Heart right ventricle (tissue), 16 donors: ENCODE measurements around the gene TBC1D10B. TPM values are rescaled to one million over a fixed set of nuclear protein-coding genes. Genes with fewer than 3 reads are reported as not detected.

Source experiments
- ATAC-seq, 8 donors: fragments of 200-7000 bp; cut with Tn5 transposase; one replicate each; pipeline ENCODE4 v1.9.1; 2020; ENCODE audit warnings: mild to moderate bottlenecking in 8 of 8, moderate library complexity in 8 of 8, moderate number of reproducible peaks in 1 of 8
- DNase-seq, 2 donors: peaks; one replicate each; pipeline ENCODE4 v3.0.0-alpha.2; 2020
- H3K27ac ChIP-seq, 10 donors: fragments of 200-600 bp; sonication (generic) in 2 of 10; one replicate each; pipeline versions ENCODE4 v1.5.0 to v1.8.0; 2020 to 2022; ENCODE audit warnings: mild to moderate bottlenecking in 3 of 10
- H3K27me3 ChIP-seq, 7 donors: fragments of 200-600 bp; one replicate each; pipeline ENCODE4 v1.8.0; 2021 to 2022; ENCODE audit warnings: mild to moderate bottlenecking in 2 of 7
- H3K36me3 ChIP-seq, 9 donors: fragments of 200-600 bp; sonication (generic) in 1 of 9; one replicate each; pipeline versions ENCODE4 v1.5.0 to v1.8.0; 2020 to 2022; ENCODE audit warnings: mild to moderate bottlenecking in 2 of 9
- H3K4me1 ChIP-seq, 9 donors: fragments of 200-600 bp; sonication (generic) in 1 of 9; one replicate each; pipeline versions ENCODE4 v1.5.0 to v1.8.0; 2020 to 2022; ENCODE audit warnings: mild to moderate bottlenecking in 4 of 9
- H3K4me3 ChIP-seq, 10 donors: fragments of 200-600 bp; sonication (generic) in 2 of 10; one replicate each; pipeline versions ENCODE4 v1.5.0 to v1.8.0; 2020 to 2022; ENCODE audit warnings: mild to moderate bottlenecking in 7 of 10, moderate library complexity in 2 of 10
- H3K9me3 ChIP-seq, 11 donors: fragments of 200-600 bp in 10 of 11; sonication (generic) in 2 of 11; one replicate each; pipeline versions ENCODE4 v1.5.0 to v1.8.0; 2013 to 2022; ENCODE audit warnings: mild to moderate bottlenecking in 2 of 11, control low read depth in 1 of 11, moderate library complexity in 1 of 11
- CTCF ChIP-seq, 9 donors: fragments of 200-600 bp; sonication (generic) in 2 of 9; IDR thresholded peaks; one replicate each; pipeline versions ENCODE4 v1.5.0 to v1.8.0; 2021 to 2022; ENCODE audit warnings: antibody characterized with exemption in 9 of 9, mild to moderate bottlenecking in 5 of 9, moderate library complexity in 1 of 9
- WGBS, 2 donors: extraction: QIAGEN DNeasy Blood & Tissue Kit; methylation state at CpG; one replicate each; pipeline ENCODE4 v1.1.7; 2013; ENCODE audit warnings: inconsistent platforms in 1 of 2; 5-methylcytosine and 5-hydroxymethylcytosine counted together
- intact Hi-C, 10 donors: fragments of 100-400 bp; cut with DNase I; formaldehyde crosslinking; loops; one replicate each; pipeline versions ENCODE4 v1.11.1 to v1.14.2; 2022
- polyA plus RNA-seq, 2 donors: library from polyadenylated mRNA; stranded (reverse); fragments of 200-250 nt; gene quantifications; one replicate each; pipeline ENCODE4 v1.2.3, GENCODE V29; 2013
- total RNA-seq, 10 donors: library from RNA; stranded (reverse); fragmentation: NEBNext Ultra II Directional in 3 of 10; extraction: Animal tissue kit (Norgen Biotek cat#: 25700) in 3 of 10; gene quantifications; one replicate each; pipeline versions ENCODE4 v1.2.1 to v1.2.4, GENCODE V29; 2021 to 2023
- donor health status: Arrhythmogenic right ventricular cardiomyopathy.
- donor health status: ischemic (EF 13 %, LVEDD 7.1; RV severe dilation, severe dysfunction).
- donor health status: healthy with polysubstance abuse.
- donor health status: DM: no; HTN: yes; CAD: no.
- donor health status: DM: no; HTN: no; CAD: no.
- donor health status: ischemic (EF 25% LVEDD 6.9; RV normal size, moderate dysfunction).
- donor health status: ischemic (EF 25% LVEDD 5.7; RV mildly dilated, moderate dysfunction).
- donor health status: healthy.
- donor health status: DM: yes; HTN: yes; CAD: no.
- donor health status: Ischemic cardiomyopathy.
- donor health status: ischemic (EF 35%, LVEDD 5.7; RV mildly dilated, moderate dysfunction).
- donor health status: nonischemic (EF 11% LVEDD 7.7; RV severe dilation, severe dysfunction).
- donor health status: DM: yes; HTN: yes; CAD: no.
- donor health status: PGD.
- donor health status: ischemic (EF 29% LVEDD 5.4; RV normal size, mild dysfunction).
- donor health status: nonischemic (EF 23%, LVEDD 6.1; RV moderate dilation, normal function).

The TBC1D10B gene
- total and polyA plus RNA-seq, 12 donors: 18.0 to 30.0 (median 22.5) TPM

DNA sequence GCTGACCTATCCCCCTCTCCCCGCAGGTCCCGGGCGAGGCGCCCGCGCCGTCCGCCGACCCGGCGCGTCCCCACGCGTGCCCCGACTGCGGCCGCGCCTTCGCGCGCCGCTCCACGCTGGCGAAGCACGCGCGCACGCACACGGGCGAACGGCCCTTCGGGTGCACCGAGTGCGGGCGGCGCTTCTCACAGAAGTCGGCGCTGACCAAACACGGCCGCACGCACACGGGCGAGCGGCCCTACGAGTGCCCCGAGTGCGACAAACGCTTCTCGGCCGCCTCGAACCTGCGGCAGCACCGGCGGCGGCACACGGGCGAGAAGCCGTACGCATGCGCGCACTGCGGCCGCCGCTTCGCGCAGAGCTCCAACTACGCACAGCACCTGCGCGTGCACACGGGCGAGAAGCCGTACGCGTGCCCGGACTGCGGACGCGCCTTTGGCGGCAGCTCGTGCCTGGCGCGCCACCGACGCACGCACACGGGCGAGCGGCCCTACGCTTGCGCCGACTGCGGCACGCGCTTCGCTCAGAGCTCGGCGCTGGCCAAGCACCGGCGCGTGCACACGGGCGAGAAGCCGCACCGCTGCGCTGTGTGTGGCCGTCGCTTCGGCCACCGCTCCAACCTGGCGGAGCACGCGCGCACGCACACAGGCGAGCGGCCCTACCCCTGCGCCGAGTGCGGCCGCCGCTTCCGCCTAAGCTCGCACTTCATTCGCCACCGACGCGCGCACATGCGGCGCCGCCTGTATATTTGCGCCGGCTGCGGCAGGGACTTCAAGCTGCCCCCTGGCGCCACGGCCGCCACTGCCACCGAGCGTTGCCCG lies 47.4 kb upstream of the TBC1D10B start:
- DNase-seq (peak; percentile 78 to 89), ATAC-seq (peak; percentile 92 to 96 (median 94))
- peaks cover 0 to 38% (median 4%) of the 10 kb centered on the region in 9 donors for H3K36me3 ChIP-seq
- WGBS, 2 donors: 1% methylated on average over 133 to 140 of the region's 140 CpGs
- peak overlapping the region; percentile 58 to 91 (median 78) for H3K27ac ChIP-seq
- H3K4me1 ChIP-seq: peaks cover 3 to 17% (median 11%) of the 10 kb centered on the region in 9 donors
- H3K27me3 ChIP-seq: no peaks in the 10 kb centered on the region
- H3K4me3 ChIP-seq: peak overlapping the region; percentile 20 to 77 (median 65)
- H3K9me3 ChIP-seq: no peaks in the 10 kb centered on the region
- peak in 6 of 9 donors; percentile 14 to 51 (median 36) for TF ChIP-seq CTCF (IDR thresholded peaks at IDR 0.05)
- intact Hi-C loops: loop anchor here in 3 of 10 donors (10.0 kb wide), 3 partner anchors 63 to 353 kb away; partner anchors contain the start of genes ALDOA (in 1 of the 3), CD2BP2 (in 1 of the 3) and ZNF689 (in 1 of the 3)

DNA sequence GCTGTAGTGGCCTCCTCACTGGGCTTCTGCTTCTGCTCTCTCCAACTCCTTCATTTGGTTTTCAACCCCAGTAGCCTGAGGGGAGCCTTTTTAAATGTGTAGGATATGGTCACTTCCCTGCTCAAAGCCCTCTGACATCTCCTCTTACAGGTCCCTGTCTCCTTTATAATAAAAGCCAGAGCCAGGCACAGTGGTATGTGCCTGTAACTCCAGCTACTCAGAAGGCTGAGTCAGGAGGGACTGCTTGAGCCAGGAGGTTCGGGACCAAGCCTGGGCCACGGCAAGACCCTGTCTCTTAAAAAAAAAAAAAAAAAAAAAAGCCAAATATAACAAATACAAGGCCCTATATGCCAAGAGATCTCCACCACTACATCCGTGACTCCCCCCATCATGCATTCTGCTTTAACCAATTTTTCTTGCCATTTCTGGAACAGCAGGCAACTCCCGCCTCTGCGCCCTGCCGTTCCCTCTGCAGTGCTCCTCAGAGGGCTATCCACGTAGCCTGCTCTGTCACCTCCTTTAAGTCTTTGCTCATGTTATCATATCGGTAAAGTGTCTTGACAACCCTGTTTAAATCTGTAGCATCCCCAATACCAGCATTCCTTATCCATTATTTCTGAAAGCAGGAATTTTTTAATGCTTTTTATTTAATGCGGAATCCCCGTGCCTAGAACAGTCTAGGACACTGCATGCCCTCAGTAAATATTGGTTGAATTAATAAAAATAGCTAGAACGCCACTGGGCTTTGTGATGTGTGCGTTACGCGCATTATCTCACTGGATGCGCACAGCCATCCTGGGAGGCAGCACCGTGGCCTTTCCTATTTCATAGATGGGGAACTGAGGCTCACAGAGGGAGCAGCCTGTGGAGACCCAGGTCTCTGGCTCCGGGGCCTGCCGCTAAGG lies 46.6 kb upstream of the TBC1D10B start:
- 64 to 65% methylated on average over 18 of the region's 18 CpGs for WGBS, 2 donors
- peaks cover 3 to 17% (median 11%) of the 10 kb centered on the region in 9 donors for H3K4me1 ChIP-seq
- TF ChIP-seq CTCF (IDR thresholded peaks at IDR 0.05): no peak
- intact Hi-C loops: loop anchor here in 3 of 10 donors (10.0 kb wide), 3 partner anchors 62 to 352 kb away; partner anchors contain the start of genes ALDOA (in 1 of the 3), CD2BP2 (in 1 of the 3) and ZNF689 (in 1 of the 3)
- no peaks in the 10 kb centered on the region for H3K27me3 ChIP-seq
- H3K4me3 ChIP-seq: peak overlapping the region; percentile 20 to 77 (median 65)
- no peak for ATAC-seq
- no peaks in the 10 kb centered on the region for H3K9me3 ChIP-seq
- H3K27ac ChIP-seq: peak overlapping the region in 9 of 10 donors; percentile 58 to 91 (median 75)
- H3K36me3 ChIP-seq: peaks cover 0 to 38% (median 0%) of the 10 kb centered on the region in 9 donors
- no peak for DNase-seq

DNA sequence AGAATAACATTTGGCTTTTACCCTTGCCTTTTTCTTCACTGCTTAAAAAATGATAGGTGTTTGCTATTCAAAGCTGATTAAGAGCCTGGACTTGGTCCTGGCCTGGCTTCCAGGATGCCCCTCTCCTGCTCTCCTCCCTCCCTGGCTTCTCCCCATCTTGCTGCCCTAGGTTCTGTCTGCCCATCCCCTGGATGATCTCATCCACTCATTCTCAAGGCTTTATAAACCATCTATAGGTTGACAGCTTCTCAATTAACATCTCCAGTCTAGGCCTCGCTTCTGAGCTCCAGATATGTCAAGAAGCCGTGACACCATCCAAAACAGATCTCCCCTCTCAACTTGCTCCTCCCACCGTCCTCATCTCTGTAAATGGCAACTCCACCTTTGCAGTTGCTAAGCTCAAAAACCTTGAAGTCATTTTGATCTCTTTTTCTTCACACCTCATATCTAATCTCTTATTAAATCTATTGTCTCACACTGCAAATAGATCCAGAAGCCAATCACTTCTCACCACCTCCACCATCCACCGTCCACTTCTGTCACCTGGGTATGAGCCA lies 45.8 kb upstream of the TBC1D10B start:
- ATAC-seq: no peak
- no peak for DNase-seq
- peaks cover 3 to 17% (median 11%) of the 10 kb centered on the region in 9 donors for H3K4me1 ChIP-seq
- no peak overlapping the region for H3K4me3 ChIP-seq
- TF ChIP-seq CTCF (IDR thresholded peaks at IDR 0.05): no peak
- WGBS, 2 donors: 84 to 91% methylated on average over 4 of the region's 4 CpGs
- H3K27me3 ChIP-seq: no peaks in the 10 kb centered on the region
- no peaks in the 10 kb centered on the region for H3K9me3 ChIP-seq
- intact Hi-C loops: loop anchor here in 3 of 10 donors (10.0 kb wide), 3 partner anchors 61 to 351 kb away; partner anchors contain the start of genes ALDOA (in 1 of the 3), CD2BP2 (in 1 of the 3) and ZNF689 (in 1 of the 3)
- H3K27ac ChIP-seq: no peak overlapping the region
- peaks cover 0 to 39% (median 0%) of the 10 kb centered on the region in 9 donors for H3K36me3 ChIP-seq
